ENCODE measurements around the gene SMURF2.

Gene SMURF2

DNA sequence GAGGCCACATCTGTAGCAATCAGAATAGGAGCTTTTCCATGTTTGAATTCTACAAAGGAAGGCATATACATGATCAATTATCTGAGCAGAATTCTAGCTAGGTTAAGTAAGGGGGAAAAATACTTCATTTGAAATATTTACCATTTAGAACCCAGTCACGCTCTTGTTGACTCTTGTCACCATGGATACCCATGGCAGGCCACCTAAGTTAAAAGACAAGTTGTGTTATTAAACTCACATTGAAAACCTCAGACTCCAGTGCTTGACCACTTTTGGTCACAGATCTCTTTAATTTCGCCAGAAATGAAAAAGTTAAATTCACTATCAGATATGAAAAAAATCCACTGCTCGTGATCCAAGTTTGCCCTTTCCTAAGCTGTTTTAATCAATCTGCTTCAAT is 160.1 kb downstream of the SMURF2 start:
- Histone ChIP-seq H3K9me3 (ENCODE audit: severe bottlenecking) (no peaks in the 10 kb centered on the region), H3K36me3 (ENCODE audit: low read depth) (peaks cover 86% of the 10 kb centered on the region), H3K4me3 (ENCODE audit: severe bottlenecking) (no peak overlapping the region), H3K4me1 (ENCODE audit: insufficient read depth, poor library complexity, severe bottlenecking) (peaks cover 28% of the 10 kb centered on the region), H3K27ac (ENCODE audit: poor library complexity, severe bottlenecking) (peak overlapping the region; percentile 13), H3K27me3 (ENCODE audit: insufficient read depth, poor library complexity, severe bottlenecking) (no peaks in the 10 kb centered on the region)
- ATAC-seq (ENCODE audit: low read depth): no peak
- TF ChIP-seq, protein P1, sequence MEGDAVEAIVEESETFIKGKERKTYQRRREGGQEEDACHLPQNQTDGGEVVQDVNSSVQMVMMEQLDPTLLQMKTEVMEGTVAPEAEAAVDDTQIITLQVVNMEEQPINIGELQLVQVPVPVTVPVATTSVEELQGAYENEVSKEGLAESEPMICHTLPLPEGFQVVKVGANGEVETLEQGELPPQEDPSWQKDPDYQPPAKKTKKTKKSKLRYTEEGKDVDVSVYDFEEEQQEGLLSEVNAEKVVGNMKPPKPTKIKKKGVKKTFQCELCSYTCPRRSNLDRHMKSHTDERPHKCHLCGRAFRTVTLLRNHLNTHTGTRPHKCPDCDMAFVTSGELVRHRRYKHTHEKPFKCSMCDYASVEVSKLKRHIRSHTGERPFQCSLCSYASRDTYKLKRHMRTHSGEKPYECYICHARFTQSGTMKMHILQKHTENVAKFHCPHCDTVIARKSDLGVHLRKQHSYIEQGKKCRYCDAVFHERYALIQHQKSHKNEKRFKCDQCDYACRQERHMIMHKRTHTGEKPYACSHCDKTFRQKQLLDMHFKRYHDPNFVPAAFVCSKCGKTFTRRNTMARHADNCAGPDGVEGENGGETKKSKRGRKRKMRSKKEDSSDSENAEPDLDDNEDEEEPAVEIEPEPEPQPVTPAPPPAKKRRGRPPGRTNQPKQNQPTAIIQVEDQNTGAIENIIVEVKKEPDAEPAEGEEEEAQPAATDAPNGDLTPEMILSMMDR (IDR thresholded peaks at IDR 0.05; ENCODE audit: poor library complexity, severe bottlenecking): no peak
- DNase-seq (ENCODE audit: low spot score): no peak

DNA sequence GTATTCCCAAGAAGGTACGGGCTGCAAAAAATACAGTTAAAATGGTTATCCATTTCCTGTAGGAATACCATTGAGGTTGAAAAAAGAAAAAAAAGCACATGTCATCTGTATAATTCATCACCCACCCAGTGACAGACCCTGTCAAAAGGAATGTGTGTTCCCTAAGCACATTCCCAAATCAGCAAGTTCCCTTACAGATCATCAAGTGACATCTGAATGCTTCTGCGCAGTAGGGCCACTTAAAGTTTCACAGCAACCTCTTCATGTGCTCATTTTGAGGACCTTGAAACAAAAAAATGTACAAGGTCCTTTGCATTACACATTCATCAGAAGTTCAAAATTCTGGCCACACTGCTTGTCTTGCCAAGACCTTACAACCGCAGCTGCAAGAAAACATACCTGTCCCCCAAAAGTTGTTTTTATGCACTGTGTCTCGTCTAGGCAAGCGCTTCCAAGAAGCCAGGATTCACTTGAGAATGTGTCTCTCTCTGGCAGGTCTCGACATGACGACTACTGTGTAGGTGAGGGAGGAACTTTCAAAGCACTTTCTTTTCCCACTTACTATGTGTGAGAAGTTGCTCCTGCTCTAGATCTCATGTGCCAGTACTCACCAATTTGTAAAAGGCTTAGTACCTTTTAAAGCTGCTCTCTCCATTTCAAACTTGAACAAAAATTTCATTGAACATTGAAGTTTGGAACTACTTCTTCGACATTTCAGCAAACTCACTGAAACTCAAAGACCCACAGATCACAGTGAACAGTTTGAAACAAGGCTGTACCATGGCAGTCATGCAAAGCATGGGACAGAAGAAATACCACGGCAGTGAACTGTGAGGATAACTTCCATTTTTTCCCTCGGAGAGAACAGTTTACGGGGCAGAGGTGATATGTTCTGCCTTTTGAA is 161.0 kb downstream of the SMURF2 start:
- Histone ChIP-seq H3K4me1 (ENCODE audit: insufficient read depth, poor library complexity, severe bottlenecking) (peaks cover 28% of the 10 kb centered on the region), H3K27me3 (ENCODE audit: insufficient read depth, poor library complexity, severe bottlenecking) (no peaks in the 10 kb centered on the region), H3K4me3 (ENCODE audit: severe bottlenecking) (no peak overlapping the region), H3K9me3 (ENCODE audit: severe bottlenecking) (no peaks in the 10 kb centered on the region), H3K36me3 (ENCODE audit: low read depth) (peaks cover 86% of the 10 kb centered on the region), H3K27ac (ENCODE audit: poor library complexity, severe bottlenecking) (peak overlapping the region; percentile 13)
- no peak for DNase-seq (ENCODE audit: low spot score)
- ATAC-seq (ENCODE audit: low read depth): no peak
- TF ChIP-seq, protein P1 (IDR thresholded peaks at IDR 0.05; ENCODE audit: poor library complexity, severe bottlenecking): no peak

DNA sequence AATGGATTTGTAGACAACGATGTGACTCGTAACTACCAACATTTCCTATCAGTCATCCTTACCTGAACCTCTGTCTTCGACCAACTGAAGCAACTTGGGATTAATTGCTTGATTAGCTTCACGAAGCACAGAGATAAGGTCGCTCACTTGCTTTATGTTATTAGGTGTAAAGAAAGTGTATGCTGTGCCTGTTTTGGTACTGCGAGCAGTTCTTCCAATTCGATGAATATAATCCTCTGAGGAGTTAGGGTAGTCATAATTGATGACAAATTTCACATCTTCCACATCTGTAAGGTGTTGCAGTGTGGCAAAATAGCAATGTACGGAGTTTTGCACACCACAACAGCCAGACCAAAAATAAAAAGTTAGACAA is 161.6 kb downstream of the SMURF2 start:
- Histone ChIP-seq H3K27me3 (ENCODE audit: insufficient read depth, poor library complexity, severe bottlenecking) (no peaks in the 10 kb centered on the region), H3K27ac (ENCODE audit: poor library complexity, severe bottlenecking) (peak overlapping the region; percentile 13), H3K9me3 (ENCODE audit: severe bottlenecking) (no peaks in the 10 kb centered on the region), H3K36me3 (ENCODE audit: low read depth) (peaks cover 83% of the 10 kb centered on the region), H3K4me3 (ENCODE audit: severe bottlenecking) (no peak overlapping the region), H3K4me1 (ENCODE audit: insufficient read depth, poor library complexity, severe bottlenecking) (peaks cover 32% of the 10 kb centered on the region)
- ATAC-seq (ENCODE audit: low read depth) (no peak), DNase-seq (ENCODE audit: low spot score) (no peak)
- TF ChIP-seq, protein P1 (IDR thresholded peaks at IDR 0.05; ENCODE audit: poor library complexity, severe bottlenecking): no peak

DNA sequence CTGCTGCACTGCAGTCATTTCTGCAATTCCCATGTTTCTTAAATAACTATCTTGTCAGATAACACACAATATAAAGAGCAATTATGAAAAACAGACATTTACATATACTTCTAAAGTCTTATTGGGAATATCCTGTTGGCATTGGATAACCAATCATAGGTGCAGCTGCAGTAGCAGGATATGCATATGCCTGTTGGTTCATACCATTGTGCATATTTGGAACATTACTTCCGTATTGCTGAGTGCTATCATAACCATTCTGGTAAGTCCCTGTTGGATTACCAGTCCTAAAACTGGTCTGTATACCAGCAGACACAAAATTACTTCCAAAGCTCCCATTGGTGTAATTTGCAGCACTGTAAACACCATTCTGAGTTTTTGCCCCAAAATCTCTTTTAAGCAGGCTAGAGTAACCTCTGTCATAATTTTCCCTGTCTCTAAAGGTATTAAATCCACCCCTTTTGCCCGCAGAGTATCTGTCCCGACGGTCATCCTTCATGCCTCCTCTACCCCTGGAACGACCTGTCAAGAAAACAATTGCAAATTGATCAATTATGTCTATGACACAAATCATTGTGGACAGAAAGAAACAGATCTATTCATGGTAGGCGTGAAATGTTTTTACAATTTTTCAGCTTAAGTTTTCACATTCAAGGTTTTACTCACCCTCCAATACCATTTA is 162.2 kb downstream of the SMURF2 start:
- Histone ChIP-seq H3K36me3 (ENCODE audit: low read depth) (peaks cover 78% of the 10 kb centered on the region), H3K27ac (ENCODE audit: poor library complexity, severe bottlenecking) (peak overlapping the region; percentile 86), H3K27me3 (ENCODE audit: insufficient read depth, poor library complexity, severe bottlenecking) (no peaks in the 10 kb centered on the region), H3K4me3 (ENCODE audit: severe bottlenecking) (no peak overlapping the region), H3K4me1 (ENCODE audit: insufficient read depth, poor library complexity, severe bottlenecking) (peaks cover 36% of the 10 kb centered on the region), H3K9me3 (ENCODE audit: severe bottlenecking) (no peaks in the 10 kb centered on the region)
- TF ChIP-seq, protein P1 (IDR thresholded peaks at IDR 0.05; ENCODE audit: poor library complexity, severe bottlenecking): no peak
- no peak for ATAC-seq (ENCODE audit: low read depth)
- DNase-seq (ENCODE audit: low spot score): no peak

Data from RWPE2 (cell line).